Uterus (tissue), 4 donors: Measurements from ENCODE around the gene RAI14. TPM values are rescaled to one million over a fixed set of nuclear protein-coding genes. Genes with fewer than 3 reads are reported as not detected.

Experiments used
- DNase-seq, 2 donors: peaks; one replicate each; pipeline ENCODE4 v3.0.0-alpha.2; 2019 to 2020
- H3K27ac ChIP-seq, 2 donors: fragments of 200-600 bp; sonication (generic); 1 replicate in 1 of 2; 2 replicates in 1 of 2; pipeline ENCODE4 v1.5.1; 2016 to 2018
- H3K27me3 ChIP-seq, 2 donors: fragments of 200-600 bp; sonication (generic); one replicate each; pipeline ENCODE4 v1.5.1; 2018 to 2019; ENCODE audit warnings: control low read depth in 1 of 2
- H3K36me3 ChIP-seq, 2 donors: fragments of 200-600 bp; sonication (generic); one replicate each; pipeline ENCODE4 v1.5.1; 2019; ENCODE audit warnings: control low read depth in 1 of 2
- H3K4me1 ChIP-seq, 2 donors: fragments of 200-600 bp; sonication (generic); one replicate each; pipeline ENCODE4 v1.5.1; 2018 to 2019; ENCODE audit warnings: control low read depth in 1 of 2
- H3K4me3 ChIP-seq, 2 donors: fragments of 200-600 bp; sonication (generic); 1 replicate in 1 of 2; 2 replicates in 1 of 2; pipeline ENCODE4 v1.5.1; 2018 to 2019; ENCODE audit warnings: mild to moderate bottlenecking in 1 of 2
- H3K9me3 ChIP-seq, 2 donors: fragments of 200-600 bp; sonication (generic); one replicate each; pipeline ENCODE4 v1.5.1; 2019; ENCODE audit warnings: control low read depth in 1 of 2
- POLR2A ChIP-seq, 2 donors: fragments of 450-650 bp; IDR thresholded peaks; one replicate each; pipeline ENCODE4 v1.6.1; 2016; ENCODE audit warnings: antibody characterized with exemption in 2 of 2, mild to moderate bottlenecking in 1 of 2, moderate library complexity in 1 of 2
- intact Hi-C: fragments of 100-400 bp; cut with DNase I; formaldehyde crosslinking; loops from one replicate; pipeline ENCODE4 v1.15.1; 2023; ENCODE audit warnings: low total_unique reads
- total RNA-seq, 4 donors: library from RNA; depleted of rRNA in 3 of 4; stranded (reverse); fragments of >200 nt in 3 of 4; gene quantifications; one replicate each; pipeline versions ENCODE4 v1.1.0 to v1.2.4, GENCODE V29; 2014 to 2023
- TF ChIP-seq, protein P1 (sequence below), 4 experiments: fragments of 200-600 bp in 2 of 4; fragments of 450-650 bp in 2 of 4; sonication (generic) in 2 of 4; IDR thresholded peaks; one replicate each; pipeline ENCODE4 v1.5.1; 2016 to 2019; ENCODE audit warnings: antibody characterized with exemption in 4 of 4, mild to moderate bottlenecking in 2 of 4, moderate library complexity in 1 of 4
- donor health status: DM: yes; HTN: yes; CAD: no.

RAI14 gene
- total RNA-seq, 4 donors from 2014 or later, result 32.4 to 264 (median 117) TPM

DNA sequence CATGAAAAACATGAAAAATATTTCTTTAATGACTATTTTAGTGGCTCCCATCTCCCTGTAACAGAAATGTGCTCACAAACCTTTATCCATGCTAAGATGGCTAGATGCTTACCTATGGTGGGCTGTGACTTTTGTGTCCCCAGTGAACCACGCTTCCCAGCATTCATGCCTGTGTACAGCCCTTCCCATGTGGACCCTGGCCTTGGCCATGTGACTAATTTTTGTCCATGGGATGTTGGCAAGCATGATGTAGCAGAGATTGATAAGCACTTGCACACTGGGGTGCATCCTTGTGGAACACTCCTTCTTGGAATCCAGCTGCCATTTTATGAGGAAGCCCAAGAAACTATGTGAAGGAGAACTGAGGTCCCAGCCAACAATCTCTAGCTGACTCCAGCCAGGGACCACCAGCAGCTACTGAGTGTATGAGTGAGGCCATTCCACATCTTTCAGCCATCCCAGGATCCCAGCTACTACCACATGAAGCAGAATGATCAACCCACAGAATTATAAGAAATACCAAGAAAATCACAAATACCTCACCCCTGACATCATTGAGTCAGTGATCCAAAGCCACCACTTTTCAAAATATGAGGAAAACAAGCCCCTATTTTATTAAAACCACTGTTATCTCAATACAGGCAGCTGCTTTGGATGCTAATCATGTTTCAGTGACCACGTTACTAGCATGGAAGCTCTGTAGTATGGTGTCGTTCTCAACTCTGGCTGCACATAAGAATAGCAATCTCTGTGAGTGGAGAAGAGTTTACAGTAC is 16.1 kb upstream of the RAI14 start:
- H3K27ac ChIP-seq, result no peak overlapping the region
- H3K9me3 ChIP-seq, result no peaks in the 10 kb centered on the region
- H3K36me3 ChIP-seq, result no peaks in the 10 kb centered on the region
- H3K4me3 ChIP-seq, result no peak overlapping the region
- H3K4me1 ChIP-seq, result no peaks in the 10 kb centered on the region
- intact Hi-C loops, result no loop called here
- H3K27me3 ChIP-seq, result no peaks in the 10 kb centered on the region
- no peak for TF ChIP-seq POLR2A (IDR thresholded peaks at IDR 0.05)
- TF ChIP-seq, protein P1, sequence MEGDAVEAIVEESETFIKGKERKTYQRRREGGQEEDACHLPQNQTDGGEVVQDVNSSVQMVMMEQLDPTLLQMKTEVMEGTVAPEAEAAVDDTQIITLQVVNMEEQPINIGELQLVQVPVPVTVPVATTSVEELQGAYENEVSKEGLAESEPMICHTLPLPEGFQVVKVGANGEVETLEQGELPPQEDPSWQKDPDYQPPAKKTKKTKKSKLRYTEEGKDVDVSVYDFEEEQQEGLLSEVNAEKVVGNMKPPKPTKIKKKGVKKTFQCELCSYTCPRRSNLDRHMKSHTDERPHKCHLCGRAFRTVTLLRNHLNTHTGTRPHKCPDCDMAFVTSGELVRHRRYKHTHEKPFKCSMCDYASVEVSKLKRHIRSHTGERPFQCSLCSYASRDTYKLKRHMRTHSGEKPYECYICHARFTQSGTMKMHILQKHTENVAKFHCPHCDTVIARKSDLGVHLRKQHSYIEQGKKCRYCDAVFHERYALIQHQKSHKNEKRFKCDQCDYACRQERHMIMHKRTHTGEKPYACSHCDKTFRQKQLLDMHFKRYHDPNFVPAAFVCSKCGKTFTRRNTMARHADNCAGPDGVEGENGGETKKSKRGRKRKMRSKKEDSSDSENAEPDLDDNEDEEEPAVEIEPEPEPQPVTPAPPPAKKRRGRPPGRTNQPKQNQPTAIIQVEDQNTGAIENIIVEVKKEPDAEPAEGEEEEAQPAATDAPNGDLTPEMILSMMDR (IDR thresholded peaks at IDR 0.05), result no peak
- no peak for DNase-seq

DNA sequence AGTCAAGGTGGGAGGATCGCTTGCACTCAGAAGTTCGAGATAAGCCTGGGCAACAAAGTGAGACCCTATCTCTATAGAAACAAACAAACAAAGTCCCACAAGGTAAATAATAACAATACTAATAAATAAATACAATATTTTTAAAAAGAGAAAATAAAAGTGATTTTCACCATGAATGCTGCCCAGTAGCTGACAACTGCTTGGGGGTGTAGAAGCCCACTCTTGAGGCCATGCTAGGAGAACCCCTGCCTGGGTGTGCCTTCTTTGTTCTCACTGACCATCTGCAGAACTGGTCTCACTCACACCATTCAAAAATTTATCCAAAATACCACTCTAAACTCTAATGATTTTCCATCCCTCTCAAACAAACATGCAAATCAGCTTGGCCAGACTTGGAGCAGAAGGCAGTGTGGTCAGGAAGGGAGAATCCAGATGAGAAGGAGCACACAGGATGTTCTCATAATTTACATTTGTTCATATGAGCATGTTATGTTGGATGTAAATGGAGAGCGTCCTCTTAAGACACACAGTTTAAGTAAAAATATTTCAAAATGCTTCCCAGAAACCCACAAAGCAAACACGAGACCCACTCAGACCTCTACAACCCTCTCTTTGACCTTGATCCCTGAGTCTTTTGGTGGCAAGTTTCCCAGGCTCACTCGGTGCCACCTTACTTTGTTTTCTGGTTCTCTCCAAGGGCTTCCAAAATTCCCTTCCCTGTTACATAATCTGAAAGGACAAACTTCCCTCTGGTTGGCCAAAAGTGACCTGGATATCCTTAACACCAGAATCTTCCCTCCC is 7.9 kb upstream of the RAI14 start:
- H3K9me3 ChIP-seq, result no peaks in the 10 kb centered on the region
- intact Hi-C loops, result no loop called here

DNA sequence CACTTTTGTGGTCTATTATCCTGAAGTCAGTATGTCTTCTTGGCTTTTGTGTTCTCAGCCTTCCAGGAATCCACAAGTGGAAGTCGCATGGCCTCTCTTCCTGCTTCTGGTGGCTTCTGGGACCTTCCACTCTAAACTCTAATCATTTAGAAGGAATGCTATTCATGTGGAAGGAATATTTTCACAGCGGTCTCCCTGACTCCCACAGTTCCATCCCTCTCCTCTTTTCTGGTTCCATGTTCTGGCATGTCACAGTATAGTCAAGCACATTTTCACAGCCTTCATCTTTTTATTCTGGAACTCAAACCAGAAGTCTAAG is 7.3 kb upstream of the RAI14 start:
- intact Hi-C loops, result no loop called here
- H3K4me1 ChIP-seq, result no peaks in the 10 kb centered on the region
- H3K27me3 ChIP-seq, result no peaks in the 10 kb centered on the region
- no peak overlapping the region for H3K27ac ChIP-seq
- H3K9me3 ChIP-seq, result no peaks in the 10 kb centered on the region
- H3K36me3 ChIP-seq, result no peaks in the 10 kb centered on the region
- TF ChIP-seq POLR2A (IDR thresholded peaks at IDR 0.05), result no peak
- no peak for DNase-seq
- no peak overlapping the region for H3K4me3 ChIP-seq

More for the DNA sequence above, 7.9 kb upstream of the RAI14 start:
- no peaks in the 10 kb centered on the region for H3K36me3 ChIP-seq
- TF ChIP-seq POLR2A (IDR thresholded peaks at IDR 0.05), result no peak
- TF ChIP-seq, protein P1 (IDR thresholded peaks at IDR 0.05), result no peak
- H3K27me3 ChIP-seq, result no peaks in the 10 kb centered on the region
- no peaks in the 10 kb centered on the region for H3K4me1 ChIP-seq
- H3K4me3 ChIP-seq, result no peak overlapping the region
- no peak for DNase-seq
- no peak overlapping the region for H3K27ac ChIP-seq

DNA sequence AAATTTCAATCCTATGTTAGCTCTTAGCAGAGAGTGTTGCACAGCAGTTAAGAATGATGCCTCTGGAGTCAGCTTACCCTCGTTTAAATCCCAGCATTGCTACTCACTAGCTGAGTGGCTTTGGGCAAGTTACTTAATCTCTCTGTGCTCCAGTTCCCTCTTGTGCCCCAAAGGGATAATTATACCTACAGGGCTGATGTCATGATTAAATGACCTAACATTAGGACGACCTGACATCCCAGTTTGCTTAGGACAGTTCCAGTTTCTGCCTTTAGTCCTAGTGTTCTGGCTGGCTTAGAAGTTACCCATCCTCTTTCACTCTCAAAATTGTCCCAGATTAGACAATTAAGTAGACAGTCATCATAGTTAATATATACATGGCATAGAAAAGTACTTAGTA is 4.3 kb upstream of the RAI14 start:
- no peaks in the 10 kb centered on the region for H3K4me1 ChIP-seq
- DNase-seq, result no peak
- H3K36me3 ChIP-seq, result no peaks in the 10 kb centered on the region
- H3K27ac ChIP-seq, result no peak overlapping the region
- TF ChIP-seq POLR2A (IDR thresholded peaks at IDR 0.05), result no peak
- TF ChIP-seq, protein P1 (IDR thresholded peaks at IDR 0.05), result no peak
- no peaks in the 10 kb centered on the region for H3K9me3 ChIP-seq
- H3K27me3 ChIP-seq, result no peaks in the 10 kb centered on the region
- intact Hi-C loops, result loop anchor here (10.0 kb wide), 1 partner anchor 127 kb away; no protein-coding TSS in a partner anchor
- H3K4me3 ChIP-seq, result no peak overlapping the region

DNA sequence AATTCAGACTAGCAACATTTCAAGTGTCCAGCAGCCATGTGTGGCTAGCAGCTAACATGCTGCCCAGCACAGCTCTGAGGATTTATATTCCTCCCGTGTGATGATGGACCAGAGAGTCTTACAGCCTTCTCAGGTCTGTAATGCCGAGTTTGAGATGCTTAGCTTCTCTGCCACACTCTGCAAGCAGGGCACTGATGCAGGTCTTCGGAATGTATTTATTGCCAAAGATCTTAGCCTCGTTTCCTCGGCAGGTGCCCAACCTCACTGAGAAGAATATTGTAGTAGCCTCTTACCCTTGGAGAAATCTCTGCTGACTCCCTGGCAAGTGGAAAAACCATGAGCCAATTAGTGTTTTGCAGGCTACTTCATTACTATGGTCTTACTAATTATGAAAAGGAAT is 3.7 kb upstream of the RAI14 start:
- Histone ChIP-seq H3K9me3 (no peaks in the 10 kb centered on the region), H3K27ac (no peak overlapping the region), H3K4me1 (no peaks in the 10 kb centered on the region), H3K27me3 (no peaks in the 10 kb centered on the region), H3K4me3 (no peak overlapping the region), H3K36me3 (no peaks in the 10 kb centered on the region)
- intact Hi-C loops, result loop anchor here (10.0 kb wide), 1 partner anchor 128 kb away; no protein-coding TSS in a partner anchor
- TF ChIP-seq, protein P1 (IDR thresholded peaks at IDR 0.05), result no peak
- no peak for TF ChIP-seq POLR2A (IDR thresholded peaks at IDR 0.05)
- no peak for DNase-seq
